Suprapubic skin (tissue), 4 donors: Measurements from ENCODE around the gene RNF150. TPM values are rescaled to one million over a fixed set of nuclear protein-coding genes. Genes with fewer than 3 reads are reported as not detected.

Experiments used
- DNase-seq, 2 donors: peaks; one replicate each; pipeline ENCODE4 v3.0.0-alpha.2; 2019; ENCODE audit warnings: low spot score in 2 of 2
- H3K27ac ChIP-seq: fragments of 200-600 bp; sonication (generic); one replicate; pipeline ENCODE4 v1.5.1; 2019
- H3K27me3 ChIP-seq: fragments of 200-600 bp; sonication (generic); one replicate; pipeline ENCODE4 v1.5.1; 2019
- H3K36me3 ChIP-seq: fragments of 200-600 bp; sonication (generic); one replicate; pipeline ENCODE4 v1.5.1; 2019
- H3K4me1 ChIP-seq: fragments of 200-600 bp; sonication (generic); one replicate; pipeline ENCODE4 v1.5.1; 2019
- H3K4me3 ChIP-seq: fragments of 200-600 bp; sonication (generic); one replicate; pipeline ENCODE4 v1.5.1; 2019; ENCODE audit warnings: mild to moderate bottlenecking
- H3K9me3 ChIP-seq: fragments of 200-600 bp; sonication (generic); one replicate; pipeline ENCODE4 v1.5.1; 2019
- CTCF ChIP-seq, 2 donors: fragments of 200-600 bp in 1 of 2; fragments of 450-650 bp in 1 of 2; sonication (generic) in 1 of 2; IDR thresholded peaks; one replicate each; pipeline ENCODE4 v1.5.1; 2016 to 2019; ENCODE audit warnings: antibody characterized with exemption in 2 of 2, mild to moderate bottlenecking in 1 of 2, moderate library complexity in 1 of 2
- EP300 ChIP-seq: sonication (generic); formaldehyde crosslinking; IDR thresholded peaks from one replicate; pipeline ENCODE4 v1.6.1; 2017; ENCODE audit warnings: antibody characterized with exemption
- POLR2A ChIP-seq, 2 donors: fragments of 450-650 bp; IDR thresholded peaks; one replicate each; pipeline ENCODE4 v1.6.1; 2017; ENCODE audit warnings: antibody characterized with exemption in 2 of 2, mild to moderate bottlenecking in 2 of 2, moderate library complexity in 2 of 2
- POLR2AphosphoS5 ChIP-seq, 3 donors: sonication (generic); formaldehyde crosslinking; IDR thresholded peaks; one replicate each; pipeline ENCODE4 v1.6.1; 2017; ENCODE audit warnings: antibody characterized with exemption in 3 of 3
- WGBS: methylation state at CpG from one replicate; pipeline ENCODE4 v1.1.5; 2018; 5-methylcytosine and 5-hydroxymethylcytosine counted together
- total RNA-seq, 4 donors: library from RNA; depleted of rRNA; stranded (reverse); fragments of >200 nt; gene quantifications; one replicate each; pipeline ENCODE4 v1.1.0, GENCODE V29; 2016

The RNF150 gene
- total RNA-seq, 4 donors from 2014 or later = 0.83 to 4.0 (median 2.6) TPM

GRCh38 chr4:141038428-141038827 is 94.8 kb downstream of the RNF150 start:
- Histone ChIP-seq H3K9me3 (no peaks in the 10 kb centered on the region), H3K4me3 (no peak overlapping the region), H3K27ac (no peak overlapping the region), H3K4me1 (no peaks in the 10 kb centered on the region), H3K27me3 (no peaks in the 10 kb centered on the region), H3K36me3 (no peaks in the 10 kb centered on the region)
- 90% methylated on average over 3 of the region's 3 CpGs for WGBS
- DNase-seq = no peak
- TF ChIP-seq POLR2AphosphoS5 (IDR thresholded peaks at IDR 0.05) (no peak), POLR2A (IDR thresholded peaks at IDR 0.05) (no peak), CTCF (IDR thresholded peaks at IDR 0.05) (no peak), EP300 (no peak)

GRCh38 chr4:141037446-141037845 is 95.8 kb downstream of the RNF150 start:
- no peak for DNase-seq
- Histone ChIP-seq H3K27me3 (no peaks in the 10 kb centered on the region), H3K27ac (no peak overlapping the region), H3K36me3 (no peaks in the 10 kb centered on the region), H3K4me1 (no peaks in the 10 kb centered on the region), H3K4me3 (no peak overlapping the region), H3K9me3 (no peaks in the 10 kb centered on the region)
- TF ChIP-seq CTCF (IDR thresholded peaks at IDR 0.05) (no peak), EP300 (no peak), POLR2A (IDR thresholded peaks at IDR 0.05) (no peak), POLR2AphosphoS5 (IDR thresholded peaks at IDR 0.05) (no peak)

GRCh38 chr4:141036786-141037185 is 96.5 kb downstream of the RNF150 start:
- WGBS = 74% methylated on average over 2 of the region's 2 CpGs
- H3K27me3 ChIP-seq = no peaks in the 10 kb centered on the region
- H3K27ac ChIP-seq = no peak overlapping the region
- TF ChIP-seq CTCF (IDR thresholded peaks at IDR 0.05) = no peak
- TF ChIP-seq EP300 = no peak
- TF ChIP-seq POLR2A (IDR thresholded peaks at IDR 0.05) = no peak
- TF ChIP-seq POLR2AphosphoS5 (IDR thresholded peaks at IDR 0.05) = no peak
- DNase-seq = no peak
- no peaks in the 10 kb centered on the region for H3K4me1 ChIP-seq
- H3K36me3 ChIP-seq = no peaks in the 10 kb centered on the region
- H3K9me3 ChIP-seq = no peaks in the 10 kb centered on the region
- H3K4me3 ChIP-seq = no peak overlapping the region

- no peak for TF ChIP-seq POLR2A (IDR thresholded peaks at IDR 0.05)
- no peak for TF ChIP-seq POLR2AphosphoS5 (IDR thresholded peaks at IDR 0.05)
- TF ChIP-seq CTCF (IDR thresholded peaks at IDR 0.05) = no peak
- TF ChIP-seq EP300 = no peak
- DNase-seq = no peak
These were observed 97.3 kb downstream of the RNF150 start for GRCh38 chr4:141035920-141036319.

GRCh38 chr4:141028024-141028529 is 105.2 kb downstream of the RNF150 start:
- H3K4me1 ChIP-seq = peaks cover 9% of the 10 kb centered on the region
- no peak for DNase-seq
- TF ChIP-seq POLR2AphosphoS5 (IDR thresholded peaks at IDR 0.05) (no peak), POLR2A (IDR thresholded peaks at IDR 0.05) (no peak), EP300 (no peak)
- no peak overlapping the region for H3K4me3 ChIP-seq
- 40% methylated on average over 2 of the region's 2 CpGs for WGBS
- H3K27me3 ChIP-seq = no peaks in the 10 kb centered on the region
- H3K27ac ChIP-seq = no peak overlapping the region
- no peaks in the 10 kb centered on the region for H3K36me3 ChIP-seq
- no peaks in the 10 kb centered on the region for H3K9me3 ChIP-seq

More at GRCh38 chr4:141035920-141036319, 97.3 kb downstream of the RNF150 start:
- H3K27me3 ChIP-seq = no peaks in the 10 kb centered on the region
- no peaks in the 10 kb centered on the region for H3K36me3 ChIP-seq
- H3K27ac ChIP-seq = no peak overlapping the region
- H3K4me1 ChIP-seq = no peaks in the 10 kb centered on the region
- no peaks in the 10 kb centered on the region for H3K9me3 ChIP-seq
- no peak overlapping the region for H3K4me3 ChIP-seq

GRCh38 chr4:141027421-141027820 is 105.8 kb downstream of the RNF150 start:
- peaks cover 9% of the 10 kb centered on the region for H3K4me1 ChIP-seq
- no peak overlapping the region for H3K27ac ChIP-seq
- H3K4me3 ChIP-seq = no peak overlapping the region
- H3K27me3 ChIP-seq = no peaks in the 10 kb centered on the region
- no peak for DNase-seq
- TF ChIP-seq POLR2AphosphoS5 (IDR thresholded peaks at IDR 0.05) = no peak
- no peak for TF ChIP-seq POLR2A (IDR thresholded peaks at IDR 0.05)
- TF ChIP-seq EP300 = no peak
- TF ChIP-seq CTCF (IDR thresholded peaks at IDR 0.05) = no peak
- no peaks in the 10 kb centered on the region for H3K9me3 ChIP-seq
- H3K36me3 ChIP-seq = no peaks in the 10 kb centered on the region
- WGBS = 39% methylated on average over 1 of the region's 1 CpG
